ENCODE measurements around the gene OR51G2. TPM values are rescaled to one million over a fixed set of nuclear protein-coding genes. Genes with fewer than 3 reads are reported as not detected.

OR51G2 gene
- total RNA-seq, 1 donor from 2014 or later, result not detected

GRCh38 chr11:4886186-4886585, 33.0 kb downstream of the OR51G2 start:
- no peaks in the 10 kb centered on the region for H3K9me3 Mint-ChIP-seq
- no peaks in the 10 kb centered on the region for H3K36me3 Mint-ChIP-seq
- peaks cover 6% of the 10 kb centered on the region for H3K4me1 Mint-ChIP-seq (ENCODE audit: unreplicated experiment)
- no peak overlapping the region for H3K27ac Mint-ChIP-seq
- TF ChIP-seq CTCF (conservative IDR thresholded peaks at IDR 0.05), result no peak
- H3K27me3 Mint-ChIP-seq, result no peaks in the 10 kb centered on the region
- no peak overlapping the region for H3K4me3 Mint-ChIP-seq
- DNase-seq (ENCODE audit: extremely low spot score, unreplicated experiment), result no peak

GRCh38 chr11:4884361-4884760, 34.8 kb downstream of the OR51G2 start:
- Mint-ChIP-seq H3K4me3 (no peak overlapping the region), H3K27me3 (no peaks in the 10 kb centered on the region), H3K9me3 (no peaks in the 10 kb centered on the region), H3K36me3 (no peaks in the 10 kb centered on the region), H3K27ac (no peak overlapping the region), H3K4me1 (ENCODE audit: unreplicated experiment) (peaks cover 6% of the 10 kb centered on the region)
- no peak for TF ChIP-seq CTCF (conservative IDR thresholded peaks at IDR 0.05)
- no peak for DNase-seq (ENCODE audit: extremely low spot score, unreplicated experiment)

DNA sequence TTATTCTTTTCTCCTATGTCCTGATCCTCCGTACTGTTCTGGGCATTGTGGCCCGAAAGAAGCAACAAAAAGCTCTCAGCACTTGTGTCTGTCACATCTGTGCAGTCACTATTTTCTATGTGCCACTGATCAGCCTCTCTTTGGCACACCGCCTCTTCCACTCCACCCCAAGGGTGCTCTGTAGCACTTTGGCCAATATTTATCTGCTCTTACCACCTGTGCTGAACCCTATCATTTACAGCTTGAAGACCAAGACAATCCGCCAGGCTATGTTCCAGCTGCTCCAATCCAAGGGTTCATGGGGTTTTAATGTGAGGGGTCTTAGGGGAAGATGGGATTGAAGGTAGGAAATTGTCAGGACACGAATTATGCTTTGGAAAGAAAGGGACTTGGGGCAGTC, 36.6 kb downstream of the OR51G2 start:
- Mint-ChIP-seq H3K4me3 (no peak overlapping the region), H3K27ac (no peak overlapping the region), H3K4me1 (ENCODE audit: unreplicated experiment) (peaks cover 6% of the 10 kb centered on the region), H3K27me3 (no peaks in the 10 kb centered on the region), H3K9me3 (no peaks in the 10 kb centered on the region), H3K36me3 (no peaks in the 10 kb centered on the region)
- no peak for DNase-seq (ENCODE audit: extremely low spot score, unreplicated experiment)
- no peak for TF ChIP-seq CTCF (conservative IDR thresholded peaks at IDR 0.05)

DNA sequence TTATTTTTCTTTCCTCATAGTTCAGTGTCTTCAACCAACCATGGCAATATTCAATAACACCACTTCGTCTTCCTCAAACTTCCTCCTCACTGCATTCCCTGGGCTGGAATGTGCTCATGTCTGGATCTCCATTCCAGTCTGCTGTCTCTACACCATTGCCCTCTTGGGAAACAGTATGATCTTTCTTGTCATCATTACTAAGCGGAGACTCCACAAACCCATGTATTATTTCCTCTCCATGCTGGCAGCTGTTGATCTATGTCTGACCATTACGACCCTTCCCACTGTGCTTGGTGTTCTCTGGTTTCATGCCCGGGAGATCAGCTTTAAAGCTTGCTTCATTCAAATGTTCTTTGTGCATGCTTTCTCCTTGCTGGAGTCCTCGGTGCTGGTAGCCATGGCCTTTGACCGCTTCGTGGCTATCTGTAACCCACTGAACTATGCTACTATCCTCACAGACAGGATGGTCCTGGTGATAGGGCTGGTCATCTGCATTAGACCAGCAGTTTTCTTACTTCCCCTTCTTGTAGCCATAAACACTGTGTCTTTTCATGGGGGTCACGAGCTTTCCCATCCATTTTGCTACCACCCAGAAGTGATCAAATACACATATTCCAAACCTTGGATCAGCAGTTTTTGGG, 37.2 kb downstream of the OR51G2 start, which contains the start of gene OR51T1:
OR51T1 (plus strand) TSS at position 41 of the 641 bp plus-strand sequence; CDS start at position 41, 0 bp downstream.
- Mint-ChIP-seq H3K4me3 (no peak within 1 kb of the TSS), H3K27ac (no peak within 1 kb of the TSS), H3K27me3 (no peaks in the 10 kb centered on the region), H3K36me3 (no peaks in the 10 kb centered on the region), H3K4me1 (ENCODE audit: unreplicated experiment) (peaks cover 6% of the 10 kb centered on the region), H3K9me3 (no peaks in the 10 kb centered on the region)
- no peak for DNase-seq (ENCODE audit: extremely low spot score, unreplicated experiment)
- TF ChIP-seq CTCF (conservative IDR thresholded peaks at IDR 0.05), result no peak

- no peak for TF ChIP-seq CTCF (conservative IDR thresholded peaks at IDR 0.05)
- Mint-ChIP-seq H3K4me3 (no peak overlapping the region), H3K4me1 (ENCODE audit: unreplicated experiment) (peaks cover 6% of the 10 kb centered on the region), H3K9me3 (no peaks in the 10 kb centered on the region), H3K27ac (no peak overlapping the region), H3K36me3 (no peaks in the 10 kb centered on the region), H3K27me3 (no peaks in the 10 kb centered on the region)
- DNase-seq (ENCODE audit: extremely low spot score, unreplicated experiment), result no peak
Measured at GRCh38 chr11:4881188-4881587, 38.0 kb downstream of the OR51G2 start.
